ENCODE data around the gene SETD4.

DNA sequence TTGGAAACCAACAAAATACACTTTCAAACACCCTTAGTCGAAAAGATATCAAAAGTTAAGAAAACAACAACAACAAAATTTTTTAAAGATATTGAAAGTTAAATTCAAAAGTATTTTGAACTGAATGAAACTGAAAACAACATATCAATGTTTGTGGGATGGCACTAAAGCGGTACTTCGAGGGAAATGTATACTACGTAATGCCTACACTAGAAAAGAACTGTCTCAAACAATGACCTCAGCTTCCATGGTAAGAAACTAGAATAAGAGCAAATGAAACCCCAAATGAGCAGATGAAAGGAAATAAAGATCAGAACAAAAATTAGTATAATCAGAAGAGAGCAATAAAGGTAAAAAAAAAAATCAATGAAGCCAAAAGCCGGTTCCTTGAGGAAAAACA lies 15.6 kb upstream of the SETD4 start:
- TF ChIP-seq, protein P1, sequence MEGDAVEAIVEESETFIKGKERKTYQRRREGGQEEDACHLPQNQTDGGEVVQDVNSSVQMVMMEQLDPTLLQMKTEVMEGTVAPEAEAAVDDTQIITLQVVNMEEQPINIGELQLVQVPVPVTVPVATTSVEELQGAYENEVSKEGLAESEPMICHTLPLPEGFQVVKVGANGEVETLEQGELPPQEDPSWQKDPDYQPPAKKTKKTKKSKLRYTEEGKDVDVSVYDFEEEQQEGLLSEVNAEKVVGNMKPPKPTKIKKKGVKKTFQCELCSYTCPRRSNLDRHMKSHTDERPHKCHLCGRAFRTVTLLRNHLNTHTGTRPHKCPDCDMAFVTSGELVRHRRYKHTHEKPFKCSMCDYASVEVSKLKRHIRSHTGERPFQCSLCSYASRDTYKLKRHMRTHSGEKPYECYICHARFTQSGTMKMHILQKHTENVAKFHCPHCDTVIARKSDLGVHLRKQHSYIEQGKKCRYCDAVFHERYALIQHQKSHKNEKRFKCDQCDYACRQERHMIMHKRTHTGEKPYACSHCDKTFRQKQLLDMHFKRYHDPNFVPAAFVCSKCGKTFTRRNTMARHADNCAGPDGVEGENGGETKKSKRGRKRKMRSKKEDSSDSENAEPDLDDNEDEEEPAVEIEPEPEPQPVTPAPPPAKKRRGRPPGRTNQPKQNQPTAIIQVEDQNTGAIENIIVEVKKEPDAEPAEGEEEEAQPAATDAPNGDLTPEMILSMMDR (IDR thresholded peaks at IDR 0.05; ENCODE audit: low read depth, low read length), result no peak
- TF ChIP-seq MYC (IDR thresholded peaks at IDR 0.05; ENCODE audit: low read depth, low read length), result no peak
